Lower leg skin (tissue), 3 donors: ENCODE measurements around the gene LIF.

ENCODE experiments used
- CTCF ChIP-seq, 3 donors: fragments of 450-650 bp; IDR thresholded peaks; one replicate each; pipeline ENCODE4 v1.5.1; 2016; ENCODE audit warnings: antibody characterized with exemption in 3 of 3, mild to moderate bottlenecking in 3 of 3, moderate library complexity in 2 of 3
- POLR2A ChIP-seq, 2 donors: fragments of 450-650 bp; IDR thresholded peaks; one replicate each; pipeline ENCODE4 v1.6.1; 2016 to 2017; ENCODE audit warnings: antibody characterized with exemption in 2 of 2, mild to moderate bottlenecking in 1 of 2, moderate library complexity in 1 of 2

- TF ChIP-seq CTCF (IDR thresholded peaks at IDR 0.05), result no peak
- TF ChIP-seq POLR2A (IDR thresholded peaks at IDR 0.05), result no peak
These were observed 41.8 kb downstream of the LIF start for GRCh38 chr22:30204742-30205111.
